GM19468 (cell line): ENCODE data around the gene FBXO3.

Source experiments
- ATAC-seq: cut with Tn5 transposase; IDR thresholded peaks from one replicate; pipeline ENCODE4 v1.9.1; 2021; ENCODE audit warnings: mild to moderate bottlenecking, moderate library complexity, moderate number of reproducible peaks; ENCODE audit not compliant: unreplicated experiment; ENCODE audit errors: extremely low read depth

The FBXO3 gene

GRCh38 chr11:33773404-33773986, 825 bp downstream of the FBXO3 start:
- no peak for ATAC-seq

DNA sequence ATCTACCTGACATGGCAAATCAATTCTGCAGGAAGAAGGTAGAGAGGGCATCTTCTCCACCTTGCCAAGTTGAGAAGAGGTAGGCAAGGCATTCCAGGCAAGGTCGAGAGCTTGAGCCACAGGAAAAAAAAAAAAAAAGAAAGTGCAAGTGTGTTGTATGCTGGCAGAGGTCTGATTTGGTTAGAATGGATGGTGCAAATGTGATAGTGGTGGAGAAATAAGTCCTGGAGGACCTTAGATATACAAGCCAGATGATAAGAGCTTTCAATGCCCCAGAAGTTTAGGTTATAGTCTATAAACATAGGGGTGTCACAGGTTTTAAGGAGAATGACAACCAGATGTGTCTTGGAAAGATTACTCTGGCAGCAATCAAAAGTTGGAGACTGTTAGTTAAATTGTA, 1.4 kb downstream of the FBXO3 start:
- ATAC-seq: no peak

GRCh38 chr11:33772300-33772699, 2.0 kb downstream of the FBXO3 start:
- ATAC-seq: no peak

DNA sequence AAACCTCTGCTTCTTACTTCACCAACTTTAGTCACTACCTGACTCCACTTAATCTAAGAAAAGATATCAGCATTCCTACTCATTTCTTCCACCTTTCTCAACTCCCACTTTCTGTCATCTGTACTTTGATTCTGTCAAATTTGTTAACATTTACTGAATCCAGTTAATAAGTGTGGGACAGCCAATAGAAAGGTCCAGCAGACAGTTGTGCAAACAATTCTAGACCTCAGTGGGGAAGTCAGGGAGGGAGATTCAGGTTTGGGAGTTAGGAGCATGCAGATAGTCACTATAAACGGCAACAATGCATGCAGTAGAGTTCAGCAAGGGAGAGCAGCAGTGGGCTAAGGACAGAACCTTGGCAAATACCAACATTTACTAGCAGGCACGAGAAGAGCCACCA, 4.1 kb downstream of the FBXO3 start:
- no peak for ATAC-seq

DNA sequence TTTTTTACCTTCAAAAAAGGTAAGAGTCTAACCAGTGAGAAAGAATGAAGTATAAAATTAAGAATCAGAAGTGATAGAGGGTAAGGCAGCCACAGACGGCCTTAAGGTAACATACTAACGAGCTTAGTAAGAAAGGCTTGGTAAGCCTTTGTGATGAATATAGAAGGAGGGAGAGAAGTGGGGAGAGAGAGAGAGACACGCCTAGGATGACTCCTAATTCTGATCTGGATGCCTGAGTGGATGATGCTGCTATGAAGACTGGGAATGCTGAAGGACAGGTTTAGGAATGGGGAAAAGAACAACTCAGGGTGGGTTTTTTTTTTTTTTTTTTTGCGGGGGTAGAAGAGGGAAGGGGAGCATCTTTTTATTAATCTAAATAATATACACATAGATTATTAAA, 4.8 kb downstream of the FBXO3 start:
- no peak for ATAC-seq

GRCh38 chr11:33767624-33768023, 6.7 kb downstream of the FBXO3 start:
- no peak for ATAC-seq

- ATAC-seq: no peak
Measured at GRCh38 chr11:33766085-33766484, 8.2 kb downstream of the FBXO3 start.

DNA sequence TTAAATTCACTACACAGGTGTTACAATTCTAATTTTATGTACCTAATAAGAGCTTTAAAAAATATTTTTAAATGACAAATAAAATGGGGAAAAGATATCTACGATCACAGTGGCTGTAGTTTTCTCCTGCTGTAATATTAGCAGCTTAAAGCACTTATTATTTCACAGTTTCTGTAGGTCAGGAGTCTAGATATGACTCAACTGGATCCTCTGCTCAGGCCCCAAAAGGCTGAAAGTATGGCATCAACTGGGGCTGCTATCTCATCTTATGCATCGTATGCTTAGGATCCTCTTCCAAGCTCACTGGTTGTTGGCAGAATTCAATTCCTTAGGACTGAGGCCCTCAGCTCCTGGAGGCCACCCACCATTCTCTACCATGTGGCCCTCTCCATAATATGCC, 12.8 kb downstream of the FBXO3 start:
- ATAC-seq: no peak

DNA sequence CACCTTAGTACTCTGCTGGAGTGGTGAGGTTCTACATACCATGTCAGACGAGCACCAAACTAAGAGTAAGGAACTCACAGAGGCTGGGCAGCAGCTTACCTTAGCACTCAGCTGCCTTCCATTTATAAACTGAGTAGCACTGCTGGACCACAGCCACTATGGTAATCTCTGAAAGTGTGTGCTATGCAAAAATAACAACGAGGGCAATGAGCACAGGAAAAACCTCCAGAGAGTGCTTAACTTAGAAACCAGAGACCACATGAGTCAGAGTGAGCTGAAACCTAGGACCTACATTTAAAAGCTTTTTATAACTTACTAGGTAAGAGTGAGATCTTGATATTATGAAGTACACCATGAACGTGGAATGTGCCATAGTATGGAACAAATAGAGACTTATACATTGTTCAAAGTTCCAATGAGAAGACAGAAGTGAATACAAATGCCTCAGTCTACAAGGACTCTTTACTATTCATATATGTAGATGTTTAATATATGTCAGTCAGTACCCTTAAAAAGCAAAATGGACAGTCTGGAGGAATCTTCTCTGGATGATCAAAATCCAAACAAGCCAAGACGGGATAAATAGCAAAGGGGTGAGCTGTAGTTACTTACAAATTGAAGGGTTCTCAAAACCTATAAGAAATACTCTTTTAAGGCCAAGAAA, 20.9 kb downstream of the FBXO3 start:
- ATAC-seq: peak; percentile 55

DNA sequence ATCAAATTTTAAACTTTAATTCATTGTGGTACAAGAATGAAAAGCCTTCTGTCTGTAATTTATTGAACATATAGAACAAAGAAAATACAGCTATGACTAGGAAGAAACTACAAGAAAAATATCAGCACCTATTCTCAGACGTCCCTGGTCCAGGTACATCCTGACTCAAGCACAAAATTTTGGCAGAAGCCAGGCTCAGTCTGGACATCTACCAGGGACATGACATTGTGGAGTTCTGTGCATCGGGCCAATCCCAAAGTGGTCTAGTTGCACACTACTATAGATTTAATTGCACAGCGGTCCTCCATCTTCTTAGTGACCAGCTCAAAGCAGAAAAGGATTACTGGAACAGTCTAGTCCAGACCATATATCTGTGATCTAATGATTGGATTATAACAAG, 22.4 kb downstream of the FBXO3 start:
- no peak for ATAC-seq

DNA sequence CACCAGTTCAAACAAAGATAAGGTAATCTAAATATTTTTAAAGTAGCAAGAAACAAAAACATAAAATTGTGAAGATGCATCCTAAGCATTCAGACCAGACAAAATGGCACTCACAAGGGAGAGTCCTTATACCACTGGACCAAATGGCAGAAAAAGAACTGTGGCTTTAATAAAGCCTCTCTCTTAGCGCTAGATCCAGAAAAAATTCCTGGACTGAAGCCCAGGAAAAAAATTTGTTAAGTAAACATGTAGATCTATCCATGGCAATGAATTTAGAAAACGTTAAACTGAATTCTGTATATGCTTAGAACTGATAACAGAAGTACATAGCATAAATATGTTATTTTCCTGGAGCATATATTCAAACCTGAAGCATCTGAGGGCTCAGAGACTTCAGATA, 26.3 kb downstream of the FBXO3 start:
- ATAC-seq: no peak

GRCh38 chr11:33743291-33743690, 31.0 kb downstream of the FBXO3 start:
- ATAC-seq: no peak

DNA sequence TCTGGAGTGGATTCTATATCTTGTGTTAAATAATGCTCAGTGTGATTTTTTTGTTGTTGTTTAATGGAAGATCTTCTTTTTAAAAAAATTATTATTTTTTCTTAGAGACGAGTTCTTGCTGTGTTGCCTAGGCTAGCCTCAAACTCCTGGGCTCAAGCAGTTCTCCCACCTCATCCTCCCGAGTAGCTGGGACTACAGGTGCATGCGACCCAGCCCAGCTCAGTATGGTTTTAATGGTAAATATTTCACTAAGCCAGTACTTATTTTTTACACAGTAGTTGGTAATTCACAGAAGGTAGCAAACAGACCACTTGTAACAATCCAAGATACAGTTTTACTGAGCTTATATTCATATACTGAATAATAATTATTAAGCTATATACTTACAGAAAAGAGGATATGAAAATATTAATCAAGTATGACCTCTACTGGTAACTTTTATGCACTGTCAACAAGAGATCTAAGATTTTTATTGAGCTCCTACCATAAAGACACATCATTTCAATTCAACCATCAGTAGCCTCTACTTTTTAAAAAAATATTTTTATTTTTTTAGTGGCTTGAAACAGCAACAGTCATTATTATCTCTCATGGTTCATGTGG, 32.0 kb downstream of the FBXO3 start:
- no peak for ATAC-seq

DNA sequence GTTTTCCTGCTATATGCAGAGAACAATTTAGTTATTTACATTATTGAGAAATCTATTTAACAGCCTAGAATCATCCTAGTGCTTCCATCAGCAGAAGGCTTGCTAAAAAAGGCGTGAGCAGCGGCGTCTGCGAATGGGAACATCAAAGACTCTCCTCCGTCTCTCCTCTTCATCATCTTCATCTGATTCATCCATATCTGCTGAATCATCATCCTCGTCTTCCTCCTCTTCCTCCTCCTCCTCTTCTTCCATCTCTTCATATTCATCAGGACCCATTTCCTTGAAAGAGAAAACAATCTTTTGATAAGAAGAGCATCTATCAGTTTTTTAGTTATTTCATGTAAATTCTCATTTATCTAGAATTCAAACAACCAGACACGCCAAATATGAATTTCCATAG, 32.5 kb downstream of the FBXO3 start:
- no peak for ATAC-seq

DNA sequence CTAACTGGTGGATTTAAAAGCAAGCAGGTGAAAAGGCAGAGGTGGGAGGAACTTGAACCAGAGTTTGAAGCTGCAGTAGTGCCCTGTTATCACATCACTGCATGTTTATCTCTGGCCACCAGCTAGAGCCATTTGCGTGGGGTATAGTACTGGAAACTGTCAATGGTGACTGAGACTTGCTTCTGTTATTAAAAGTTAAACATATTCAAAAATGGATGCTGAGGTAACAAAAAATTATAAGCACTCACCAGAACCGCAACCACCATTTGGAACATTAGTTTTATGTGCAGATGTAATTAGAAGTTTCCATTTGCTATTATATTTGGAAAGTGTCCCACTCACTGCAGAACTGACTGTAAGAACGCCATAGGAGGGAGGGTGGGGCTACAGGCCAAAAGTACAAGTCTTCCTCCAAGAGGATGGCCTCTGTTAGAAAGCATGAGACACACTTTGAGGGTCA, 36.9 kb downstream of the FBXO3 start:
- ATAC-seq: no peak

- peak; percentile 30 for ATAC-seq
Measured at GRCh38 chr11:33736148-33736812, 38.0 kb downstream of the FBXO3 start, which contains the start of gene CD59. Gene CD59 (minus strand): TSS chr11:33736423. CDS start chr11:33722445, 13,978 bp downstream.

- no peak for ATAC-seq
Measured at GRCh38 chr11:33735271-33736147, 38.8 kb downstream of the FBXO3 start.

DNA sequence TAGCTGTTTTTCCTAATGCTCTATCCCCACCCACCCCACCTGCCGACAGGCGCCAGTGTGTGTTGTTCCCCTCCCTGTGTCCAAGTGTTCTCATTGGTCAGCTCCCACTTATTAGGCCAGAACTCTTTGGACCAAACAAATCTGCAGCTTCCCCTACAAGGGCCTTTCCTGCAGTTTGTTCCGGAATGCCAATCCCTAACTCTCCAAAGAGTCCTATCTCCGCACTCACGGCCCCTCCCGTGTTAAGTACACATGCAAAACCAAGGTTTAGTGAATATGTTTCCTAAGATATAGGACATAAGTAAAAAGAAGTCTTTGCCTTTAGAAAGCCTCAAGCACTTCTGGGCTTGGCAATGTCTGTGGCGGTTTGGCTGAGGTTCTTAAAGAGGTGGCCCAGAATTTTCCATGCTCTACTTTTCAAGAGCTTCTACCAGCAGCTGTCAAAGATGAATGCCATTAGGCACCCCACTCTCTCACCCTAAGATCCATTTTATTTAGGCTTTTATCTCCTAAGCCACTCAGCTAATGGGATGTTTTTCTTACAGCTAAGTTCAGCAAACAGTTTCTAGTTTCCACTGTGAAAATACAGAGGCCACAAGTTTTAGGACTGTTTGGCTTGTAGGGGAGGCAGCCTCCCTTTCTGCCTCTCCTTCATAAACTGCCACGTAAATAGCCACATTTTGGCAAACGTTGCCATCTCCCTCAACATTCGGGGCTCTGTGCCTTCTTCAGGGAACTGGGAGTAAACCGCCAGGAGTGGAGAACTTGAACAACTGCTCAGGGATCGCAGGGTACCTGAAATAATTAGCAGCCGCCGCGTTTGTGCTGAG, 39.7 kb downstream of the FBXO3 start:
- ATAC-seq: no peak

DNA sequence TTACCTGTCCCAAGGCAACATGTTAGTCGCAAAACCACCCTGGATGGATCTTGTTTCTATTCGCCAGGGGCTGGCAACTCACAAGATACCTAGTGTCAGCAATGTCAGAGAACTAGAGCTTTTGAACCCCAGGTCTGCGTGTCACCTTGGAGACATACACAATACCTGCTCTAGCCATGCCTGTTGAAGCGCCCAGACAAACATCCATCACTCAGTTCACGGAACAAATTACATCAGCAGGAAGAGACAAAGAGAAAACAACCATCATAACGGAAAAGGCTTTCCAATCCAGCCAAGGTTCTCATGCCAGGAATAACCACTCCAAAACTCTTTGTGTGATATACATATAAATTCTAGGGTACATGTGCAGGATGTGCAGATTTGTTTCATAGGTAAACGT, 40.3 kb downstream of the FBXO3 start:
- no peak for ATAC-seq
